Measurements from ENCODE around the gene TOMM6.

GRCh38 chr6:41758641-41759035 is 28.9 kb upstream of the TOMM6 start:
- no peak for TF ChIP-seq RARB (CRISPR knock-in tag; IDR thresholded peaks at IDR 0.05)
- TF ChIP-seq BACH2 (CRISPR knock-in tag; IDR thresholded peaks at IDR 0.05; ENCODE audit: borderline replicate concordance): no peak
- TF ChIP-seq PATZ1 (CRISPR knock-in tag; IDR thresholded peaks at IDR 0.05; ENCODE audit: borderline replicate concordance): no peak
- no peak for TF ChIP-seq ARNTL (CRISPR knock-in tag; IDR thresholded peaks at IDR 0.05; ENCODE audit: borderline replicate concordance, low read depth)
- TF ChIP-seq, protein P1, sequence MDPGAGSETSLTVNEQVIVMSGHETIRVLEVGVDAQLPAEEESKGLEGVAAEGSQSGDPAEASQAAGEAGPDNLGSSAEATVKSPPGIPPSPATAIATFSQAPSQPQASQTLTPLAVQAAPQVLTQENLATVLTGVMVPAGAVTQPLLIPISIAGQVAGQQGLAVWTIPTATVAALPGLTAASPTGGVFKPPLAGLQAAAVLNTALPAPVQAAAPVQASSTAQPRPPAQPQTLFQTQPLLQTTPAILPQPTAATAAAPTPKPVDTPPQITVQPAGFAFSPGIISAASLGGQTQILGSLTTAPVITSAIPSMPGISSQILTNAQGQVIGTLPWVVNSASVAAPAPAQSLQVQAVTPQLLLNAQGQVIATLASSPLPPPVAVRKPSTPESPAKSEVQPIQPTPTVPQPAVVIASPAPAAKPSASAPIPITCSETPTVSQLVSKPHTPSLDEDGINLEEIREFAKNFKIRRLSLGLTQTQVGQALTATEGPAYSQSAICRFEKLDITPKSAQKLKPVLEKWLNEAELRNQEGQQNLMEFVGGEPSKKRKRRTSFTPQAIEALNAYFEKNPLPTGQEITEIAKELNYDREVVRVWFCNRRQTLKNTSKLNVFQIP (CRISPR knock-in tag; IDR thresholded peaks at IDR 0.05; ENCODE audit: borderline replicate concordance, low read depth): no peak
- no peak for TF ChIP-seq ZFP3 (CRISPR knock-in tag; IDR thresholded peaks at IDR 0.05)
- no peak for TF ChIP-seq ZNF70 (CRISPR knock-in tag; IDR thresholded peaks at IDR 0.05)
- TF ChIP-seq ZFP30 (CRISPR knock-in tag; IDR thresholded peaks at IDR 0.05): no peak
- TF ChIP-seq ZC3H10 (CRISPR knock-in tag; IDR thresholded peaks at IDR 0.05): no peak
- TF ChIP-seq ZNF8 (CRISPR knock-in tag; IDR thresholded peaks at IDR 0.05): no peak
- no peak for TF ChIP-seq ISL1 (CRISPR knock-in tag; IDR thresholded peaks at IDR 0.05)
- TF ChIP-seq OSR1 (CRISPR knock-in tag; IDR thresholded peaks at IDR 0.05): no peak

All from SK-N-SH treated with all-trans-retinoic acid at 6 μM for 48 hours (cell line).